ENCODE results near the gene ZNF467.

The ZNF467 gene

DNA sequence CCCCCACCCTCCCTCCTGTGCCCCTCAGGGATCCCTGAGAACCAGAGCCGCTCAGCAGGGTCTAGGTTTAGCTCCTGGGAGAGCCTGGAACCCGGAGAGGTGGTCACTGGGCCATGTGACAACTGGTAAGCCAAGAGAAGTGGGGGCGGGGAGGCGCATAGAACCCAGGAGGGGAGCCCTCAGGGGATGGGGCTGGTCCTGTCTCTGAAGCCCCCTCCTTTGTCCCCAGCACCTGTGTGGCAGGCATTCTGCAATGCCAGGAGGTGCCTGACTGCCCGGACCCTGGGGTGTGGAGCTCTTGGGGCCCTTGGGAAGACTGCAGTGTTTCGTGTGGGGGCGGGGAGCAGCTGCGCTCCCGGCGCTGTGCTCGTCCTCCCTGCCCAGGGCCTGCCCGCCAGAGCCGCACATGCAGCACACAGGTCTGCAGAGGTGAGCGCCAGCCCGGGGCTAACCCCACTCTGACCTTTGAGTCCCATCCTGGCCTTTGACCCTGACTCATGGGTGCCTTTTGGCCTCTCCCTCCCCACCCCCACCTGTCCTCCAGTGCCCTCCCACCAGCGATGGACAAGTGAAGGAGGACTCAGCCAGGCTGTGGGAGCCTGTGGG is 42.4 kb upstream of the ZNF467 start:
- Histone ChIP-seq H3K9me3 (no peaks in the 10 kb centered on the region), H3K4me1 (no peaks in the 10 kb centered on the region), H3K36me3 (no peaks in the 10 kb centered on the region), H3K27me3 (no peaks in the 10 kb centered on the region), H3K4me3 (ENCODE audit: low read depth, low read length) (no peak overlapping the region)
- TF ChIP-seq, protein P1, sequence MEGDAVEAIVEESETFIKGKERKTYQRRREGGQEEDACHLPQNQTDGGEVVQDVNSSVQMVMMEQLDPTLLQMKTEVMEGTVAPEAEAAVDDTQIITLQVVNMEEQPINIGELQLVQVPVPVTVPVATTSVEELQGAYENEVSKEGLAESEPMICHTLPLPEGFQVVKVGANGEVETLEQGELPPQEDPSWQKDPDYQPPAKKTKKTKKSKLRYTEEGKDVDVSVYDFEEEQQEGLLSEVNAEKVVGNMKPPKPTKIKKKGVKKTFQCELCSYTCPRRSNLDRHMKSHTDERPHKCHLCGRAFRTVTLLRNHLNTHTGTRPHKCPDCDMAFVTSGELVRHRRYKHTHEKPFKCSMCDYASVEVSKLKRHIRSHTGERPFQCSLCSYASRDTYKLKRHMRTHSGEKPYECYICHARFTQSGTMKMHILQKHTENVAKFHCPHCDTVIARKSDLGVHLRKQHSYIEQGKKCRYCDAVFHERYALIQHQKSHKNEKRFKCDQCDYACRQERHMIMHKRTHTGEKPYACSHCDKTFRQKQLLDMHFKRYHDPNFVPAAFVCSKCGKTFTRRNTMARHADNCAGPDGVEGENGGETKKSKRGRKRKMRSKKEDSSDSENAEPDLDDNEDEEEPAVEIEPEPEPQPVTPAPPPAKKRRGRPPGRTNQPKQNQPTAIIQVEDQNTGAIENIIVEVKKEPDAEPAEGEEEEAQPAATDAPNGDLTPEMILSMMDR (IDR thresholded peaks at IDR 0.05; ENCODE audit: low read depth, low read length): no peak
- DNase-seq: no peak

DNA sequence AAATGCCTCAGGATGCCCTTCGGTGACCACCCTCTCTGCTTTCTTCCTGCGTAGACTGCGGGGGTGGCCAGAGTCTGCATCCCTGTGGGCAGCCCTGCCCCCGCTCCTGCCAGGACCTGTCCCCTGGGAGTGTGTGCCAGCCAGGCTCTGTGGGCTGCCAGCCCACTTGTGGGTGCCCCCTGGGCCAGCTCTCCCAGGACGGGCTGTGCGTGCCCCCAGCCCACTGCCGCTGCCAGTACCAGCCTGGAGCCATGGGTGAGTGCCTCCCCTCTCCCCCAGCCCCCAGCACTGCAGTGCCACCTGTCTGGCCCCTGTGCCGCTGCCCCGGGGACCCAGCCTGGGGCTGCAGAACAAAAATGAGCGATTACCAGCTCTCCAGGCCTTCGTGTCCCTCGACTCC is 41.7 kb upstream of the ZNF467 start:
- Histone ChIP-seq H3K9me3 (no peaks in the 10 kb centered on the region), H3K4me1 (no peaks in the 10 kb centered on the region), H3K4me3 (ENCODE audit: low read depth, low read length) (no peak overlapping the region), H3K36me3 (no peaks in the 10 kb centered on the region), H3K27me3 (no peaks in the 10 kb centered on the region)
- TF ChIP-seq, protein P1 (IDR thresholded peaks at IDR 0.05; ENCODE audit: low read depth, low read length): no peak
- no peak for DNase-seq

DNA sequence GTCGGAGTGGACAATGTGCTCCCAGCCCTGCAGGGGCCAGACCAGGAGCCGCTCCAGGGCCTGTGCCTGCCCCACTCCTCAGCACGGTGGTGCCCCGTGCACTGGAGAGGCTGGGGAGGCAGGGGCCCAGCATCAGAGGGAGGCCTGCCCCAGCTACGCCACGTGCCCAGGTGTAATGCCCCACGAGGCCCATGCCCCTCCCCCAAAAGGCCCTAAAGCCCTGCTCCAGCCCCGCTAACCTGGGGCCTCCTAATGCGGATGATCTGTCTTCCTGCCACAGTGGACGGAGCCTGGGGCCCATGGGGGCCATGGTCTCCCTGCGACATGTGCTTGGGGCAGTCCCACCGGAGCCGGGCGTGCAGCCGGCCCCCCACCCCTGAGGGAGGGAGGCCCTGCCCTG is 41.1 kb upstream of the ZNF467 start:
- Histone ChIP-seq H3K4me3 (ENCODE audit: low read depth, low read length) (no peak overlapping the region), H3K27me3 (no peaks in the 10 kb centered on the region), H3K36me3 (no peaks in the 10 kb centered on the region), H3K9me3 (no peaks in the 10 kb centered on the region), H3K4me1 (no peaks in the 10 kb centered on the region)
- DNase-seq: no peak
- TF ChIP-seq, protein P1 (IDR thresholded peaks at IDR 0.05; ENCODE audit: low read depth, low read length): no peak

DNA sequence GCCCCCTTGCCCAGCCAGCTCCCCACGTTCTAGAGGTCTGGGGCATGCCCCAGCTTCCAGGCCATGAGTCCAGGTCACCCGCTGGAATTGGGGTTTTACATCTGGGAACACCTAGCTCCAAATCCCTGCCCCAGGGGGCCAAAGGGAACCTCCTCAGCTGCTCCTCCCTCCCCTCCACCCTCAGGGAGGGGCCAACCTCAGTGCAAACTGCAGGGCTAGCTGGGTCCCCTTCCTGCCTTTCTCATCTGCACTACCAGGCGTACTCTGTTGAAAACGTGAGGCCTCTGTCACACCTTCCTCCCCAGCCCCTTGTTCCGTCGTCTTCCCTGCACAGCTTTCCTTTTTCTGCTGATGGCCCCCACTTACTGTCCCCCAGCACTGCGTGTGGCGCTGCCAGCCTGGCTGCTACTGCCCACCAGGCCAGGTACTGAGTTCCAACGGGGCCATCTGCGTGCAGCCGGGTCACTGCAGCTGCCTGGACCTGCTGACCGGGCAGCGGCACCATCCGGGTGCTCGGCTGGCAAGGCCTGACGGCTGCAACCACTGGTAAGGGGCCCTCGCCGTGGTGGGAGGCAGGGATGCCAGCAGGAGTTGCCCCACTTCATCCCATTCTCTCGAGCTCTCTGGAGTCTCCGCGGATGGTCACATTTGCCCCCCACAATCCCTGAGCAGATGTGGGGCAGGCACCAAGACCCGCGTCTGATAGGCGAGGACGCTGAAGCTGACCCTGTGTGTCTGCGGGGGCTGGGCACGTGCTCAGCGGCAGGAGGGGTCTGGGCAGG is 40.1 kb upstream of the ZNF467 start:
- no peaks in the 10 kb centered on the region for H3K9me3 ChIP-seq
- H3K4me1 ChIP-seq: no peaks in the 10 kb centered on the region
- no peaks in the 10 kb centered on the region for H3K27me3 ChIP-seq
- TF ChIP-seq, protein P1 (IDR thresholded peaks at IDR 0.05; ENCODE audit: low read depth, low read length): no peak
- no peaks in the 10 kb centered on the region for H3K36me3 ChIP-seq
- H3K4me3 ChIP-seq (ENCODE audit: low read depth, low read length): no peak overlapping the region
- DNase-seq: no peak

DNA sequence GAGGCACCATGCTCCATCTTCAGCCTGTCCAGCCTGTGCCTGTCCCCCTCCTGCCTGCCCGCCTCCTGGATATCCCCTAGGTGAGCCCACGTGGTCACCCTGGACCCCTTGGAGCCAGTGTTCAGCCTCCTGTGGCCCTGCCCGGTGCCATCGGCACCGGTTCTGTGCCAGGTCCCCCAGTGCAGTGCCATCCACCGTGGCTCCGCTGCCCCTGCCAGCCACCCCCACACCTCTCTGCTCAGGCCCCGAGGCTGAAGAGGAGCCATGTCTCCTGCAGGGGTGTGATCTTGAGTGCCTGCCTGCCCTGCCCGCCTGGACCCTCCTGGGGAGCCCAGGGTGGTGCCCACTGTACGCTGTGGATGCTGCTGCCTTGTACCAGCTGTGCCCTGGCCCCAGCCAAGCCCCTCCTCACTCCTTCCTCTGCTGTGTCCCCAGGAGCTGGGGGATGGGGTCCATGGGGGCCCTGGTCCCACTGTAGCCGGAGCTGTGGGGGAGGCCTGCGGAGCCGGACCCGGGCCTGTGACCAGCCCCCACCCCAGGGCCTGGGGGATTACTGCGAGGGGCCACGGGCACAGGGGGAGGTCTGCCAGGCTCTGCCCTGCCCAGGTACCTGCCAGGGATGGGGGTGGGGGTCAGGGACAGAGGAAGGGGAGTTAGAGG is 38.6 kb upstream of the ZNF467 start:
- Histone ChIP-seq H3K4me1 (no peaks in the 10 kb centered on the region), H3K4me3 (ENCODE audit: low read depth, low read length) (no peak overlapping the region), H3K36me3 (no peaks in the 10 kb centered on the region), H3K9me3 (no peaks in the 10 kb centered on the region), H3K27me3 (no peaks in the 10 kb centered on the region)
- no peak for DNase-seq
- TF ChIP-seq, protein P1 (IDR thresholded peaks at IDR 0.05; ENCODE audit: low read depth, low read length): no peak

DNA sequence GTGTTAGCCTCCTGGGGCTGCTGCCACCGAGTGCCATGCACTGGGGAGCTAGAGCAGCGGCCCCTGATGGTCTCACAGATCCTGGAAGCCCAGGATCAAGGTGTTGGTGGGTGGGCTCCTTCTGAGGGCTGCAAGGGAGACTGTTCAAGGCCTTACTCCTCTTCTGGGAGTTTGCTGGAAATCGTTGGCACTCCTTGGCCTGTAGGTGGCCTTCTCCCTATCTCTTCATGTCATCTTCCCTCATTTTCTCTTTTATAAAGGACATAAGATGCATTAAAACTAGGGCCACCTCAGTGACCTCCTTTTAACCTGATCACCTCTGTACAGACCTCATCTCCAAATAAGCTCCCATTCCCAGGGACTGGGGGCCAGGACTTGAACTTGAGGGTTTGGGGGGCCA is 37.8 kb upstream of the ZNF467 start:
- no peak overlapping the region for H3K4me3 ChIP-seq (ENCODE audit: low read depth, low read length)
- no peak for DNase-seq
- H3K36me3 ChIP-seq: no peaks in the 10 kb centered on the region
- no peaks in the 10 kb centered on the region for H3K4me1 ChIP-seq
- no peaks in the 10 kb centered on the region for H3K27me3 ChIP-seq
- TF ChIP-seq, protein P1 (IDR thresholded peaks at IDR 0.05; ENCODE audit: low read depth, low read length): peak; percentile 26
- no peaks in the 10 kb centered on the region for H3K9me3 ChIP-seq

All from BE2C (cell line).